ENCODE results near the gene TMPRSS6.

- TF ChIP-seq, protein P1, sequence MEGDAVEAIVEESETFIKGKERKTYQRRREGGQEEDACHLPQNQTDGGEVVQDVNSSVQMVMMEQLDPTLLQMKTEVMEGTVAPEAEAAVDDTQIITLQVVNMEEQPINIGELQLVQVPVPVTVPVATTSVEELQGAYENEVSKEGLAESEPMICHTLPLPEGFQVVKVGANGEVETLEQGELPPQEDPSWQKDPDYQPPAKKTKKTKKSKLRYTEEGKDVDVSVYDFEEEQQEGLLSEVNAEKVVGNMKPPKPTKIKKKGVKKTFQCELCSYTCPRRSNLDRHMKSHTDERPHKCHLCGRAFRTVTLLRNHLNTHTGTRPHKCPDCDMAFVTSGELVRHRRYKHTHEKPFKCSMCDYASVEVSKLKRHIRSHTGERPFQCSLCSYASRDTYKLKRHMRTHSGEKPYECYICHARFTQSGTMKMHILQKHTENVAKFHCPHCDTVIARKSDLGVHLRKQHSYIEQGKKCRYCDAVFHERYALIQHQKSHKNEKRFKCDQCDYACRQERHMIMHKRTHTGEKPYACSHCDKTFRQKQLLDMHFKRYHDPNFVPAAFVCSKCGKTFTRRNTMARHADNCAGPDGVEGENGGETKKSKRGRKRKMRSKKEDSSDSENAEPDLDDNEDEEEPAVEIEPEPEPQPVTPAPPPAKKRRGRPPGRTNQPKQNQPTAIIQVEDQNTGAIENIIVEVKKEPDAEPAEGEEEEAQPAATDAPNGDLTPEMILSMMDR (IDR thresholded peaks at IDR 0.05), result no peak
- TF ChIP-seq POLR2A (IDR thresholded peaks at IDR 0.05) (no peak), POLR2AphosphoS5 (IDR thresholded peaks at IDR 0.05; ENCODE audit: insufficient read depth in 1 of 2, low read depth in 1 of 2) (no peak)
Measured at GRCh38 chr22:37053310-37054055, 56.0 kb downstream of the TMPRSS6 start.
